ENCODE measurements around the gene COLGALT1. TPM values are rescaled to one million over a fixed set of nuclear protein-coding genes. Genes with fewer than 3 reads are reported as not detected.

COLGALT1 gene
- total RNA-seq, 2 donors from 2014 or later, result 28.3 to 30.8 TPM

DNA sequence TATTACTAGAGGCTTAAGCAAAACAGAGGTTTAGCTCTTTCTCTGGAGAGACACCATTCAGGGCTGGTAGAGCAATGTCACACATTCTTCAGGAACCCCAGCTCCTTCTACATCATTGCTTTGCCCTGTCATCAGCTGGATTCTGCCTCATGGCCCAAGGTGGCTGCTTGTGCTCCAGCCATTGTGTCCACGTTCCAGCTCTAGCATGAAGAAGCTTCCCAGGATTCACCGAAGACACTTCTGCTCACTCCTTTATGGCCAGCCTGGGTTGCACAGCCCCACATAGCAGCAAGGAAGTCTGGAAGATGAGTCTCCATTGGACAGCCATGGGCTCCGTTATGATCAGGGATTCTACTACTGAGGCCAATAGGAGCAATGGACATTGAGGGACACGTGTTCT, 30.8 kb upstream of the COLGALT1 start:
- no peaks in the 10 kb centered on the region for H3K27me3 ChIP-seq
- no peak overlapping the region for H3K27ac ChIP-seq
- H3K4me1 ChIP-seq, result peaks cover 0 to 5% of the 10 kb centered on the region in 2 donors
- H3K4me3 ChIP-seq, result no peak overlapping the region
- H3K9me3 ChIP-seq, result peaks cover 0 to 4% of the 10 kb centered on the region in 2 donors
- peaks cover 7% of the 10 kb centered on the region for H3K36me3 ChIP-seq
- DNase-seq (ENCODE audit: low spot score), result no peak
- TF ChIP-seq, protein P1, sequence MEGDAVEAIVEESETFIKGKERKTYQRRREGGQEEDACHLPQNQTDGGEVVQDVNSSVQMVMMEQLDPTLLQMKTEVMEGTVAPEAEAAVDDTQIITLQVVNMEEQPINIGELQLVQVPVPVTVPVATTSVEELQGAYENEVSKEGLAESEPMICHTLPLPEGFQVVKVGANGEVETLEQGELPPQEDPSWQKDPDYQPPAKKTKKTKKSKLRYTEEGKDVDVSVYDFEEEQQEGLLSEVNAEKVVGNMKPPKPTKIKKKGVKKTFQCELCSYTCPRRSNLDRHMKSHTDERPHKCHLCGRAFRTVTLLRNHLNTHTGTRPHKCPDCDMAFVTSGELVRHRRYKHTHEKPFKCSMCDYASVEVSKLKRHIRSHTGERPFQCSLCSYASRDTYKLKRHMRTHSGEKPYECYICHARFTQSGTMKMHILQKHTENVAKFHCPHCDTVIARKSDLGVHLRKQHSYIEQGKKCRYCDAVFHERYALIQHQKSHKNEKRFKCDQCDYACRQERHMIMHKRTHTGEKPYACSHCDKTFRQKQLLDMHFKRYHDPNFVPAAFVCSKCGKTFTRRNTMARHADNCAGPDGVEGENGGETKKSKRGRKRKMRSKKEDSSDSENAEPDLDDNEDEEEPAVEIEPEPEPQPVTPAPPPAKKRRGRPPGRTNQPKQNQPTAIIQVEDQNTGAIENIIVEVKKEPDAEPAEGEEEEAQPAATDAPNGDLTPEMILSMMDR (IDR thresholded peaks at IDR 0.05), result no peak

DNA sequence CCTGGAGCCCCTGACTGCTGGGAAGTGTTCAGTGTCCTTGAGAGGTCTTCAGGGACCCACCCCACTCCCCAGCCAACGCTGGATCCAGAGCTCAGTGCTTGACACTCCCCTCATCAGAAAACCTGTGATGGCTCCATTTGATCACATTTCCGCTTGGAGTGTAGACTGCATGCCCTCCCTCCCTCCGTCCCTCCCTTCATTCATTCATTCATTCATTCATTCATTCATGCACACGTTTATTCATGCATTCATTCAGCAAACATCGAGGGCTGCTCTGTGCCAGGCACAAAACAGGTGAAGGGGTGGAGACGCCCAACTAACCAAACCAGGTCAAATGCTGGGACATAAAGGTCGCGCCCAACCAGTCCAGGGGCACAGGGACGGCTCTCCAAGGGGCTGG, 30.3 kb upstream of the COLGALT1 start:
- TF ChIP-seq, protein P1 (IDR thresholded peaks at IDR 0.05), result no peak
- no peak for DNase-seq (ENCODE audit: low spot score)
- H3K36me3 ChIP-seq, result peaks cover 7% of the 10 kb centered on the region
- H3K27ac ChIP-seq, result no peak overlapping the region
- H3K4me3 ChIP-seq, result no peak overlapping the region
- peaks cover 0 to 4% of the 10 kb centered on the region in 2 donors for H3K9me3 ChIP-seq
- H3K4me1 ChIP-seq, result peaks cover 0 to 5% of the 10 kb centered on the region in 2 donors
- no peaks in the 10 kb centered on the region for H3K27me3 ChIP-seq

DNA sequence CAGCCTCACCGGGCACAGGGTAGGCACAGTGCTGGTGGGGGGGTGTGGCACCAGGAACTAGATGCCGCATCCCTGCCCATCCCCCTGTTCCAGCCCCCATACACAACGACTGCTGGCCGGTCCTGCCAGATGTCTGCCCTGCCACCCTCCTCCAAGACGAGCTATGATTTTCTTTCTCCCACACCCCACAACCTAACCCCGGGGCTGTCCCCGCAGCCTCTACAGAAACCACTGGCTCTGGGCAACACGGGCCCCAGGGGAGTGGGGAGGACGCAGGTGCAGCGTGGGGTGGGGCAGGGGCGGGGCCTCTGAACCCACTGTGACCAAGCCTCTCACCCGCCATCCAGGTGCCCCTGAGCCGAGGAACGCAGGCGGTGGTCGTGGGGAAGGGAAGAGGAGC, 28.5 kb upstream of the COLGALT1 start:
- no peak overlapping the region for H3K27ac ChIP-seq
- H3K27me3 ChIP-seq, result no peaks in the 10 kb centered on the region
- peaks cover 0 to 4% of the 10 kb centered on the region in 2 donors for H3K9me3 ChIP-seq
- TF ChIP-seq, protein P1 (IDR thresholded peaks at IDR 0.05), result no peak
- peaks cover 0 to 5% of the 10 kb centered on the region in 2 donors for H3K4me1 ChIP-seq
- H3K36me3 ChIP-seq, result no peaks in the 10 kb centered on the region
- H3K4me3 ChIP-seq, result no peak overlapping the region
- DNase-seq (ENCODE audit: low spot score), result no peak

DNA sequence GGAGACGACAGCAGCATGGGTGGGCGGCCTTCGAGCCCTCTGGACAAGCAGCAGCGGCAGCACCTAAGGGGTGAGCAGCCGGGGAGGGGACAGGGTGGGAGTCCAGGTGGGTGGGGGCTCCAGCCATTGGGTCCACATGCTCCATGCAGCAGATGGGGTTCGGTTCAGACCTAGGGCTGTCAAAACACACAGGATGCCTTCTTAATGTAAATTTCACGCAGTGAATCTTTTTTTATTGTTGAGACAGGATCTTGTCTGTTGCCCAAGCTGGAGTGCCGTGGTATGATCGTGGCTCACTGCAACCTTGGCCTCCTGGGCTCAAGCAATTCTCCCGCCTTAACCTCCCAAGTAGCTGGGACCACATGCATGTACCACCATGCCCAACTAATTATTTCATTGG, 28.1 kb upstream of the COLGALT1 start:
- TF ChIP-seq, protein P1 (IDR thresholded peaks at IDR 0.05), result no peak
- no peak for DNase-seq (ENCODE audit: low spot score)
- no peaks in the 10 kb centered on the region for H3K36me3 ChIP-seq
- H3K27ac ChIP-seq, result no peak overlapping the region
- H3K4me3 ChIP-seq, result no peak overlapping the region
- H3K4me1 ChIP-seq, result peaks cover 0 to 5% of the 10 kb centered on the region in 2 donors
- no peaks in the 10 kb centered on the region for H3K27me3 ChIP-seq
- H3K9me3 ChIP-seq, result peaks cover 0 to 4% of the 10 kb centered on the region in 2 donors

DNA sequence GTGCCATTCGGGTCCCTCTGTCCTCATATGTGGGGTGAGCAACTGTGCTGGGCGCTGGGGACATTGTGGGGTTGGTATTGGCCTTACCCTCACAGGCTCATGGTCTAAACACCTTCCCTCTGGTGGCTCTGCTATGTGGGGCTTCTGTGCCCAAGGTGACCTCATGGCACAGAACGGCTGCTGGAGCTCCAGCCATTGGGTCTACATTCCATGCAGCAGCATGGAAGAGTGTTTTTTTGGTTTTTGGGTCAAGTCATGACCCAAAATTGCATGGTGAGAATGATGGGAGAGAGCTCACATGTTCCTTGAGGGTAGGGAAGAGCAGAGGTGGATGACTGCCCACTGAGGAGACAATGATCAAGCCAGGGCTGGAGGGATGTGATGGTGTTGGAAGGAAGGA, 26.8 kb upstream of the COLGALT1 start:
- Histone ChIP-seq H3K36me3 (no peaks in the 10 kb centered on the region), H3K27me3 (no peaks in the 10 kb centered on the region), H3K4me1 (no peaks in the 10 kb centered on the region), H3K9me3 (peaks cover 0 to 4% of the 10 kb centered on the region in 2 donors), H3K27ac (no peak overlapping the region), H3K4me3 (no peak overlapping the region)
- TF ChIP-seq, protein P1 (IDR thresholded peaks at IDR 0.05), result no peak
- DNase-seq (ENCODE audit: low spot score), result no peak
